Hepatocyte (in vitro differentiated cells): Measurements from ENCODE around the gene BSN.

Experiments
- EZH2 ChIP-seq: fragments of 200-600 bp; sonication (generic); IDR thresholded peaks from 2 replicates; pipeline ENCODE4 v1.6.1; 2016; ENCODE audit warnings: antibody characterized with exemption, mild to moderate bottlenecking, borderline replicate concordance
- TF ChIP-seq, protein P1 (sequence below): fragments of 200-600 bp; sonication (generic); IDR thresholded peaks from 2 replicates; pipeline ENCODE4 v1.5.1; 2016; ENCODE audit warnings: antibody characterized with exemption, mild to moderate bottlenecking; ENCODE audit not compliant: poor library complexity

DNA sequence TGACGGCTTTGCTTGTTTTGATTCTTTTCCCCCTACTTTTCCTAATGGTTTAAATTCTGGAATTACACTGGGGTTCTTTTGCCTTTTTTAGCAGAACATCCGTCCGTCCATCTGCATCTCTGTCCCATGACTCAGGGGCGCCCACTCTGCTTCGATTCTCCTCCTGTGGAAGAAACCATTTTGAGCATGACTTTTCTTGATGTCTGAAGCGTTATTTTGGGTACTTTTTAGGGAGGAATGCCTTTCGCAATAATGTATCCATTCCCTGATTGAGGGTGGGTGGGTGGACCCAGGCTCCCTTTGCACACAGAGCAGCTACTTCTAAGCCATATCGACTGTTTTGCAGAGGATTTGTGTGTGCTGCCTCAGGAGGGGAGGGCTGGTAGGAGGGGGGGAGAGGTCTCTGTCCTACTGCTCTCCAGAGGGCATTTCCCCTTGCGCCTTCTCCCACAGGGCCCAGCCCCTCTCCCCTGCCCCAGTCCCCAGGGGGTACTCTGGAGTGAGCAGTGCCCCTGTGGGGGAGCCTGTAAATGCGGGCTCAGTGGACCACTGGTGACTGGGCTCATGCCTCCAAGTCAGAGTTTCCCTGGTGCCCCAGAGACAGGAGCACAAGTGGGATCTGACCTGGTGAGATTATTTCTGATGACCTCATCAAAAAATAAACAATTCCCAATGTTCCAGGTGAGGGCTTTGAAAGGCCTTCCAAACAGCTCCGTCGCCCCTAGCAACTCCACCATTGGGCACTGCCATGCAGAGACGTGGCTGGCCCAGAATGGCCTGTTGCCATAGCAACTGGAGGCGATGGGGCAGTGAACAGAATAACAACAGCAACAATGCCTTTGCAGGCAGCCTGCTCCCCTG is 19.5 kb upstream of the BSN start:
- TF ChIP-seq, protein P1, sequence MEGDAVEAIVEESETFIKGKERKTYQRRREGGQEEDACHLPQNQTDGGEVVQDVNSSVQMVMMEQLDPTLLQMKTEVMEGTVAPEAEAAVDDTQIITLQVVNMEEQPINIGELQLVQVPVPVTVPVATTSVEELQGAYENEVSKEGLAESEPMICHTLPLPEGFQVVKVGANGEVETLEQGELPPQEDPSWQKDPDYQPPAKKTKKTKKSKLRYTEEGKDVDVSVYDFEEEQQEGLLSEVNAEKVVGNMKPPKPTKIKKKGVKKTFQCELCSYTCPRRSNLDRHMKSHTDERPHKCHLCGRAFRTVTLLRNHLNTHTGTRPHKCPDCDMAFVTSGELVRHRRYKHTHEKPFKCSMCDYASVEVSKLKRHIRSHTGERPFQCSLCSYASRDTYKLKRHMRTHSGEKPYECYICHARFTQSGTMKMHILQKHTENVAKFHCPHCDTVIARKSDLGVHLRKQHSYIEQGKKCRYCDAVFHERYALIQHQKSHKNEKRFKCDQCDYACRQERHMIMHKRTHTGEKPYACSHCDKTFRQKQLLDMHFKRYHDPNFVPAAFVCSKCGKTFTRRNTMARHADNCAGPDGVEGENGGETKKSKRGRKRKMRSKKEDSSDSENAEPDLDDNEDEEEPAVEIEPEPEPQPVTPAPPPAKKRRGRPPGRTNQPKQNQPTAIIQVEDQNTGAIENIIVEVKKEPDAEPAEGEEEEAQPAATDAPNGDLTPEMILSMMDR, result no peak
- no peak for TF ChIP-seq EZH2
